VCaP (cell line): Measurements from ENCODE around the gene GMDS.

Source experiments
- H3K27ac ChIP-seq: fragments of 450-650 bp; 2 replicates; pipeline ENCODE4 v1.5.1; 2017
- CTCF ChIP-seq: fragments of 450-650 bp; conservative IDR thresholded peaks from 2 replicates; pipeline ENCODE4 v1.5.1; 2017; ENCODE audit warnings: mild to moderate bottlenecking, moderate library complexity

The GMDS gene

GRCh38 chr6:2148748-2149147 lies 96.7 kb downstream of the GMDS start:
- no peak overlapping the region for H3K27ac ChIP-seq
- no peak for TF ChIP-seq CTCF

- TF ChIP-seq CTCF = no peak
- H3K27ac ChIP-seq = no peak overlapping the region
Observed at GRCh38 chr6:2147766-2148448, 97.5 kb downstream of the GMDS start.

DNA sequence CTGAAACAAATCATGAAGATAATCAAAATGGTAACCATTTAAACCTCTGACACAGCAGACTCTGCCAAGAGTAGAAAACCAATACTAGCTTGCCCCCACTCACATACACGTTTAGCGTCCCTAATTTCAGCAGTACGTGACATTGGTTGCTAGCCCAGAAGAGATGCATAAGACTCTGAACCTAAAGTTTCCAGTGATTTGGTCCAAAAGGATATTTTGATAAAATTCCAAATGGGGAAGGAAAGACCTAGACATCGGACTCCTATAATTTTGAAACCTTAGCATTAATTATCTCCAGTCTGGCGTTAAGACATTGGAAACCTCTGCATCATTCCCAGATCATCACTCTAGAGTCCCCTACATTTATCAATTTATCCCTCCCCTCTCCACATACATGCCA lies 98.1 kb downstream of the GMDS start:
- no peak overlapping the region for H3K27ac ChIP-seq
- no peak for TF ChIP-seq CTCF

DNA sequence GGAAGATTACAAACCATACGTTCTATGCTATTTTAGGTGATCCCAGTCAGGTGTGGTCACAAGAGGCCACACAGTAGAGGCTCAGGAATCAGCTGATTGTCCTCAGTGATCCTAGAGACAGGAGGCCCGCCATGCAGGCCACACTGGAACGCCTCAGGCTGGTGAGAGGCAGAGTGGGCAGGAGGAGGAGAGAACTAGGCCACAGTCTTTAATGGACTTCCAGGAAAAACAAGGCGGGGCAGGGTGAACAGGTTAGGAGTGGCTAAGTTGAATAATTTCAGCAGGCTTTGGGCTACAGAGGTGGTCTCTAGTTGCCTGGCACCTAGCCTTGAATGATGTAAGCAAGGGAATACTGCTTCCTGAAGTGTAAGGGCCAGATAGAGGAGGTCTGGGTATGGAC lies 101.2 kb downstream of the GMDS start:
- H3K27ac ChIP-seq = no peak overlapping the region
- no peak for TF ChIP-seq CTCF

GRCh38 chr6:2141644-2142290 lies 103.6 kb downstream of the GMDS start:
- no peak for TF ChIP-seq CTCF
- no peak overlapping the region for H3K27ac ChIP-seq

- no peak overlapping the region for H3K27ac ChIP-seq
- TF ChIP-seq CTCF = no peak
Observed at GRCh38 chr6:2140438-2141128, 104.8 kb downstream of the GMDS start.

DNA sequence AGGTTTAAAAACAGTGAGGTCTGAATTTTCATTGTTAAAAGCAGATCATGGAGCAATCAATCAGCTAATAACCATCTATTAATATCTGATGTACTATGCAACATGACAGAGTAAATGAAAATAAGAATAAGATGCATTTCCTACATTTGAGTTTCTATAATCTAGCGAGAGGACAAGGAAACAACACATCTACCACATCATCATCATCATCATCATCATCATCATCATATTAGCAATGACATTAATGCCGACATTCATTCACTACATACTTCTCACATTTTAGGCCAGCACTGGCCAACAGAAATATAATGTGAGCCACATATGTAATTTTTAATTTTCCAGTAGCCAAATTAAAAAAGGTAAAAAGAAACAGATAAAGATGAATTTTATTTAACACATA lies 110.0 kb downstream of the GMDS start:
- no peak overlapping the region for H3K27ac ChIP-seq
- no peak for TF ChIP-seq CTCF
